Nephron (organoid): Measurements from ENCODE around the gene FMNL3.

Source experiments
- H3K27ac Mint-ChIP-seq, 3 experiments: 2 replicates each; pipeline ENCODE4 v1.8.0; 2020; ENCODE audit warnings: mixed read lengths in 3 of 3, mild to moderate bottlenecking in 2 of 3, moderate library complexity in 1 of 3
- H3K27me3 Mint-ChIP-seq: 2 replicates; pipeline ENCODE4 v1.8.0; 2021; ENCODE audit warnings: low read depth, mild to moderate bottlenecking, moderate library complexity, mixed read lengths
- H3K36me3 Mint-ChIP-seq: 2 replicates; pipeline ENCODE4 v1.8.0; 2020; ENCODE audit warnings: low read depth, mixed read lengths
- H3K4me1 Mint-ChIP-seq: 2 replicates; pipeline ENCODE4 v1.8.0; 2020; ENCODE audit warnings: mixed read lengths
- H3K4me3 Mint-ChIP-seq, 3 experiments: 2 replicates each; pipeline ENCODE4 v1.8.0; 2020; ENCODE audit warnings: mild to moderate bottlenecking in 3 of 3, mixed read lengths in 3 of 3, moderate library complexity in 2 of 3
- H3K9me3 Mint-ChIP-seq: 2 replicates; pipeline ENCODE4 v1.8.0; 2020; ENCODE audit warnings: mixed read lengths
- CTCF ChIP-seq, 3 experiments: fragments of 200-600 bp; sonication (generic); IDR thresholded peaks; one replicate each; pipeline ENCODE4 v1.5.0; 2021; ENCODE audit warnings: antibody characterized with exemption in 3 of 3; ENCODE audit not compliant: unreplicated experiment in 3 of 3

FMNL3 gene

GRCh38 chr12:49655595-49656236, 51.5 kb downstream of the FMNL3 start:
- Mint-ChIP-seq H3K36me3 (peaks cover 75% of the 10 kb centered on the region), H3K9me3 (no peaks in the 10 kb centered on the region), H3K4me1 (peaks cover 4% of the 10 kb centered on the region), H3K27ac (peak overlapping the region in 2 of 3 experiments; percentile 14 to 60), H3K27me3 (no peaks in the 10 kb centered on the region), H3K4me3 (no peak overlapping the region)
- no peak for TF ChIP-seq CTCF (IDR thresholded peaks at IDR 0.05; ENCODE audit: unreplicated experiment in 3 of 3)

- TF ChIP-seq CTCF (IDR thresholded peaks at IDR 0.05; ENCODE audit: unreplicated experiment in 3 of 3) = no peak
- Mint-ChIP-seq H3K27me3 (no peaks in the 10 kb centered on the region), H3K27ac (no peak overlapping the region), H3K4me1 (peaks cover 11% of the 10 kb centered on the region), H3K4me3 (no peak overlapping the region), H3K9me3 (no peaks in the 10 kb centered on the region), H3K36me3 (peaks cover 75% of the 10 kb centered on the region)
Measured at GRCh38 chr12:49654715-49655114, 52.5 kb downstream of the FMNL3 start.

GRCh38 chr12:49652921-49653520, 54.2 kb downstream of the FMNL3 start:
- H3K4me1 Mint-ChIP-seq = peaks cover 28% of the 10 kb centered on the region
- no peak overlapping the region for H3K4me3 Mint-ChIP-seq
- no peaks in the 10 kb centered on the region for H3K9me3 Mint-ChIP-seq
- peaks cover 80% of the 10 kb centered on the region for H3K36me3 Mint-ChIP-seq
- TF ChIP-seq CTCF (IDR thresholded peaks at IDR 0.05; ENCODE audit: unreplicated experiment in 3 of 3) = no peak
- no peaks in the 10 kb centered on the region for H3K27me3 Mint-ChIP-seq
- H3K27ac Mint-ChIP-seq = no peak overlapping the region

- Mint-ChIP-seq H3K9me3 (no peaks in the 10 kb centered on the region), H3K27me3 (no peaks in the 10 kb centered on the region), H3K36me3 (peaks cover 82% of the 10 kb centered on the region), H3K4me3 (no peak overlapping the region), H3K4me1 (peaks cover 39% of the 10 kb centered on the region), H3K27ac (no peak overlapping the region)
- no peak for TF ChIP-seq CTCF (IDR thresholded peaks at IDR 0.05; ENCODE audit: unreplicated experiment in 3 of 3)
Measured at GRCh38 chr12:49651855-49652254, 55.4 kb downstream of the FMNL3 start.

- H3K27me3 Mint-ChIP-seq = no peaks in the 10 kb centered on the region
Measured at GRCh38 chr12:49649892-49650291, 57.3 kb downstream of the FMNL3 start.

More at GRCh38 chr12:49649892-49650291, 57.3 kb downstream of the FMNL3 start:
- Mint-ChIP-seq H3K9me3 (no peaks in the 10 kb centered on the region), H3K4me1 (peaks cover 46% of the 10 kb centered on the region), H3K4me3 (no peak overlapping the region), H3K27ac (peak overlapping the region in 2 of 3 experiments; percentile 17 to 21), H3K36me3 (peaks cover 83% of the 10 kb centered on the region)
- TF ChIP-seq CTCF (IDR thresholded peaks at IDR 0.05; ENCODE audit: unreplicated experiment in 3 of 3) = no peak
